Trophoblast cell (in vitro differentiated cells and primary cell): ENCODE measurements around the gene TRERF1.
"Not testable (repeated sequence)": the region's sequence is repeated elsewhere in the genome, so short reads cannot be mapped to it uniquely, and the experiment has no call there.

Experiments used
- DNase-seq, 2 donors: peaks; one replicate each; pipeline ENCODE4 v3.0.0-alpha.2; 2016
- H2AFZ ChIP-seq: 2 replicates; pipeline ENCODE4 v1.6.1; 2013; ENCODE audit warnings: low read length, moderate library complexity, mild to moderate bottlenecking; ENCODE audit not compliant: insufficient read depth, poor library complexity
- H2AK5ac ChIP-seq: 2 replicates; pipeline ENCODE4 v1.6.1; 2013; ENCODE audit warnings: mild to moderate bottlenecking, low read length
- H2BK120ac ChIP-seq: 2 replicates; pipeline ENCODE4 v1.6.1; 2013; ENCODE audit warnings: low read length, mild to moderate bottlenecking, moderate library complexity; ENCODE audit not compliant: insufficient read depth, poor library complexity
- H2BK12ac ChIP-seq: 2 replicates; pipeline ENCODE4 v1.6.1; 2013; ENCODE audit warnings: mild to moderate bottlenecking, low read length, moderate library complexity
- H2BK5ac ChIP-seq: 2 replicates; pipeline ENCODE4 v1.6.1; 2013; ENCODE audit warnings: low read length, low read depth, moderate library complexity, mild to moderate bottlenecking; ENCODE audit not compliant: poor library complexity
- H3K14ac ChIP-seq: 2 replicates; pipeline ENCODE4 v1.6.1; 2013; ENCODE audit warnings: mild to moderate bottlenecking, low read length
- H3K18ac ChIP-seq: 2 replicates; pipeline ENCODE4 v1.6.1; 2013; ENCODE audit warnings: mild to moderate bottlenecking, low read length
- H3K23ac ChIP-seq: 2 replicates; pipeline ENCODE4 v1.6.1; 2013; ENCODE audit warnings: low read length
- H3K27ac ChIP-seq: 2 replicates; pipeline ENCODE4 v1.5.1; 2013; ENCODE audit warnings: low read depth, mild to moderate bottlenecking, inconsistent platforms, low read length, moderate library complexity
- H3K27me3 ChIP-seq: 2 replicates; pipeline ENCODE4 v1.6.1; 2013; ENCODE audit warnings: inconsistent platforms, mild to moderate bottlenecking, low read length, moderate library complexity; ENCODE audit not compliant: insufficient read depth
- H3K36me3 ChIP-seq, 2 experiments: 1 replicate in 1 of 2; 2 replicates in 1 of 2; pipeline ENCODE4 v1.6.1; 2013; ENCODE audit warnings: low read length in 2 of 2, mild to moderate bottlenecking in 2 of 2, moderate library complexity in 1 of 2; ENCODE audit not compliant: insufficient read depth in 2 of 2, control insufficient read depth in 1 of 2
- H3K4ac ChIP-seq: 2 replicates; pipeline ENCODE4 v1.6.1; 2013; ENCODE audit warnings: low read depth, mild to moderate bottlenecking, low read length, moderate library complexity
- H3K4me1 ChIP-seq, 2 experiments: 1 replicate in 1 of 2; 2 replicates in 1 of 2; pipeline ENCODE4 v1.6.1; 2013; ENCODE audit warnings: low read length in 2 of 2, mild to moderate bottlenecking in 2 of 2, moderate library complexity in 1 of 2; ENCODE audit not compliant: insufficient read depth in 2 of 2, control insufficient read depth in 1 of 2
- H3K4me2 ChIP-seq: 2 replicates; pipeline ENCODE4 v1.6.1; 2013; ENCODE audit warnings: inconsistent platforms, mild to moderate bottlenecking, low read length, moderate library complexity
- H3K4me3 ChIP-seq: 2 replicates; pipeline ENCODE4 v1.5.1; 2013; ENCODE audit warnings: mild to moderate bottlenecking, low read depth, low read length, inconsistent platforms
- H3K79me1 ChIP-seq: one replicate; pipeline ENCODE4 v1.6.1; 2013; ENCODE audit warnings: low read length
- H3K79me2 ChIP-seq: 2 replicates; pipeline ENCODE4 v1.6.1; 2013; ENCODE audit warnings: low read length, mild to moderate bottlenecking; ENCODE audit not compliant: control insufficient read depth, insufficient read depth, poor library complexity
- H3K9ac ChIP-seq: 2 replicates; pipeline ENCODE4 v1.6.1; 2013; ENCODE audit warnings: mild to moderate bottlenecking, low read length
- H3K9me3 ChIP-seq: 2 replicates; pipeline ENCODE4 v1.6.1; 2013; ENCODE audit warnings: low read depth, mild to moderate bottlenecking, control low read depth, inconsistent platforms, low read length; ENCODE audit not compliant: insufficient read depth
- H4K12ac ChIP-seq: 2 replicates; pipeline ENCODE4 v1.6.1; 2013; ENCODE audit warnings: low read depth, mild to moderate bottlenecking, low read length, moderate library complexity
- H4K8ac ChIP-seq: 2 replicates; pipeline ENCODE4 v1.6.1; 2013; ENCODE audit warnings: low read depth, mild to moderate bottlenecking, low read length, moderate library complexity
- H4K91ac ChIP-seq: one replicate; pipeline ENCODE4 v1.6.1; 2013; ENCODE audit warnings: low read depth, mild to moderate bottlenecking, low read length, moderate library complexity
- WGBS: extraction: QIAGEN DNeasy Blood & Tissue Kit; methylation state at CpG from one replicate; pipeline ENCODE4 v1.1.7; 2013; ENCODE audit warnings: missing lambda C conversion rate; ENCODE audit not compliant: insufficient read length, insufficient coverage; ENCODE audit errors: extremely low coverage; 5-methylcytosine and 5-hydroxymethylcytosine counted together

Gene TRERF1

DNA sequence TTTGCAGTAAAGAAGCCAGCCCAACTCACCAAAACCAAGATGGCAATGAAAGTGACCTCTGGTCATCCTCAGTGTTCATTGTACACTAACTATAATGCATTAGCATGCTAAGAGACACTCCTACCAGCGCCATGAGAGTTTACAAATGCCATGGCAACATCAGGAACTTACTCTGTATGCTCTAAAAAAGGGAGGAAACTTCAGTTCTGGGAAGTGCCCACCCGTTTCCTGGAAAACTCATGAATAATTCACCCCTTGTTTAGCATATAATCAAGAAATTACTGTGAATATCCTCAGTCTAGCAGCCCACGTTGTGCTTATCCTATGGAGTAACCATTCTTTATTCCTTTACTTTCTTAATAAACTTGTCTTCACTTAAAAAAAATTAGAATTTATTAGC, 19.4 kb upstream of the TRERF1 start:
- no CpG with 5 or more reads among the region's 3 CpGs for WGBS
- Histone ChIP-seq H3K36me3 (no peaks in the 10 kb centered on the region), H2AFZ (no peak overlapping the region), H4K8ac (no peak overlapping the region), H3K79me1 (no peaks in the 10 kb centered on the region), H3K4me2 (no peak overlapping the region), H3K4ac (no peak overlapping the region), H3K23ac (no peak overlapping the region), H3K27me3 (no peaks in the 10 kb centered on the region), H2AK5ac (no peak overlapping the region), H3K18ac (no peak overlapping the region), H2BK120ac (no peak overlapping the region), H3K4me1 (no peaks in the 10 kb centered on the region), H3K4me3 (no peak overlapping the region), H3K9ac (no peak overlapping the region), H3K79me2 (no peaks in the 10 kb centered on the region), H3K9me3 (peaks cover 2% of the 10 kb centered on the region), H4K12ac (no peak overlapping the region), H2BK12ac (no peak overlapping the region), H4K91ac (no peak overlapping the region), H2BK5ac (no peak overlapping the region), H3K14ac (no peak overlapping the region), H3K27ac (no peak overlapping the region)
- DNase-seq = no peak

DNA sequence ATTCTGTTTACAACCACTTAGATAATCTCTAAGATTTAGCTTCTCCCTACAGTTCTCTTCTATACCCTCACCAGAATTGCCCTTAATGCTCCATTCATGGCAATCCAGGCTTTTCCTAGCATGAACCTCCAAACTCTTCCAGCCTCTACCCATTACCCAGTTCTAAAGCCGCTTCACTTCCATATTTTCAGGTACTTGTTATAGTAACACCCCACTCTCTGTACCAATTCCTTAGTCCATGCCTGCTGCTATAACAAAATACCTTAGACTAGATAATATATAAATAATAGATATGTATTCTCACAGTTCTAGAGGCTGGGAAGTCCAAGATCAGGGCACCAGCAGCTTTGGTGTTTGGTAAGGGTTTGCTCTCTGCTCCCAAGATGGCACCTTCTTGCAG, 16.5 kb upstream of the TRERF1 start:
- no peak overlapping the region for H3K27ac ChIP-seq
- H2BK120ac ChIP-seq = no peak overlapping the region
- no peak overlapping the region for H2AFZ ChIP-seq
- H3K4me3 ChIP-seq = no peak overlapping the region
- no peaks in the 10 kb centered on the region for H3K79me1 ChIP-seq
- H3K4me2 ChIP-seq = no peak overlapping the region
- no peak overlapping the region for H4K12ac ChIP-seq
- H3K4ac ChIP-seq = no peak overlapping the region
- H2AK5ac ChIP-seq = no peak overlapping the region
- H2BK5ac ChIP-seq = no peak overlapping the region
- H3K4me1 ChIP-seq = no peaks in the 10 kb centered on the region
- H3K9ac ChIP-seq = no peak overlapping the region
- no peak overlapping the region for H4K8ac ChIP-seq
- no peaks in the 10 kb centered on the region for H3K79me2 ChIP-seq
- no peak for DNase-seq
- peaks cover 2% of the 10 kb centered on the region for H3K9me3 ChIP-seq
- no peak overlapping the region for H3K18ac ChIP-seq
- H3K36me3 ChIP-seq = no peaks in the 10 kb centered on the region
- no CpG with 5 or more reads among the region's 1 CpG for WGBS
- no peak overlapping the region for H4K91ac ChIP-seq
- no peak overlapping the region for H2BK12ac ChIP-seq
- no peak overlapping the region for H3K14ac ChIP-seq
- no peak overlapping the region for H3K23ac ChIP-seq
- H3K27me3 ChIP-seq = no peaks in the 10 kb centered on the region

DNA sequence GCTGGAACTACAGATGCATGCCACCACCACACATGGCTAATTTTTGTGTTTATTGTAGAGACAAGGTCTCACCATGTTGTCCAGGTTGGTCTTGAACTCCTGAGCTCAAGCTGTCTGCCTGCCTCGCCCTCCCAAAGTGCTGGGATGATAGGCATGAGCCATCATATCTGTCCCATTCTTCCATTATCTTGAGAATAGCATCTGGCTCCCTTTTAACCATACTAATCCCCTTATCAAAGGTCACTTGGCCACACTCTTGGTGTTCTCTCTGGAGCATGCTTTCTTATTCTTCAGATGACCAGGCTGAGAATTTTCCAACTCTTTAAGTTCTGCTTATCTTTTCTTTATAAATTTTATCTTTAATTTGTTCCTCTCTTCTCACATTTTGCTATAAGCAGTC, 15.9 kb upstream of the TRERF1 start:
- H2BK120ac ChIP-seq = no peak overlapping the region
- H4K91ac ChIP-seq = no peak overlapping the region
- no peak overlapping the region for H2BK12ac ChIP-seq
- no peak overlapping the region for H3K4ac ChIP-seq
- H3K9ac ChIP-seq = no peak overlapping the region
- no peak overlapping the region for H3K27ac ChIP-seq
- WGBS = no CpG with 5 or more reads among the region's 1 CpG
- H2AK5ac ChIP-seq = no peak overlapping the region
- H3K14ac ChIP-seq = no peak overlapping the region
- no peak overlapping the region for H4K8ac ChIP-seq
- H3K79me1 ChIP-seq = no peaks in the 10 kb centered on the region
- H4K12ac ChIP-seq = no peak overlapping the region
- H3K4me2 ChIP-seq = no peak overlapping the region
- H3K79me2 ChIP-seq = no peaks in the 10 kb centered on the region
- H3K9me3 ChIP-seq = peaks cover 2% of the 10 kb centered on the region
- H3K18ac ChIP-seq = no peak overlapping the region
- no peak overlapping the region for H3K4me3 ChIP-seq
- H2AFZ ChIP-seq = no peak overlapping the region
- no peak for DNase-seq
- H3K36me3 ChIP-seq = no peaks in the 10 kb centered on the region
- H3K4me1 ChIP-seq = no peaks in the 10 kb centered on the region
- H2BK5ac ChIP-seq = no peak overlapping the region
- H3K23ac ChIP-seq = no peak overlapping the region
- no peaks in the 10 kb centered on the region for H3K27me3 ChIP-seq

DNA sequence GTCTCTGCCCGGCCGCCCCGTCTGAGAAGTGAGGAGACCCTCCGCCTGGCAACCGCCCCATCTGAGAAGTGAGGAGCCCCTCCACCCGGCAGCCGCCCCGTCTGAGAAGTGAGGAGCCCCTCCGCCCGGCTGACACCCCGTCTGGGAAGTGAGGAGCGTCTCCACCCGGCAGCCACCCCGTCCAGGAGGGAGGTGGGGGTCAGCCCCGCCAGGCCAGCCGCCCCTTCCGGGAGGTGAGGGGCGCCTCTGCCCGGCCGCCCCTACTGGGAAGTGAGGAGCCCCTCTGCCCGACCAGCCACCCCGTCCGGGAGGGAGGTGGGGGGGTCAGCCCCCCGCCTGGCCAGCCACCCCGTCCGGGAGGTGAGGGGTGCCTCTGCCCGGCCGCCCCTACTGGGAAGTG, 14.7 kb upstream of the TRERF1 start:
- H3K4me2 ChIP-seq, H2BK120ac ChIP-seq, H3K79me1 ChIP-seq, H3K9ac ChIP-seq, DNase-seq, H3K4me1 ChIP-seq, H2BK5ac ChIP-seq, H3K18ac ChIP-seq, H3K23ac ChIP-seq, H2AFZ ChIP-seq, H3K14ac ChIP-seq, H3K27ac ChIP-seq, H3K4me3 ChIP-seq, H3K27me3 ChIP-seq, H4K91ac ChIP-seq, H4K8ac ChIP-seq, H3K4ac ChIP-seq, H3K9me3 ChIP-seq, H3K36me3 ChIP-seq, H2BK12ac ChIP-seq, H4K12ac ChIP-seq, H3K79me2 ChIP-seq, H2AK5ac ChIP-seq: not testable (repeated sequence)
- WGBS = no CpG with 5 or more reads among the region's 28 CpGs
